RPMI7951 (cell line): ENCODE results near the gene PTGDR2. TPM values are rescaled to one million over a fixed set of nuclear protein-coding genes. Genes with fewer than 3 reads are reported as not detected.

ENCODE experiments used
- DNase-seq: peaks from one replicate; pipeline ENCODE4 v3.0.0-alpha.2; 2012; ENCODE audit warnings: low read depth
- total RNA-seq: library from RNA; depleted of rRNA; stranded (reverse); fragments of >200 nt; shearing (Covaris generic); gene quantifications from 2 replicates; pipeline ENCODE4 v1.2.3, GENCODE V29; 2014; rRNA removed

The PTGDR2 gene
- total RNA-seq, result not detected in 2 replicates

GRCh38 chr11:60855726-60856633 is at the start of gene PTGDR2:
Gene PTGDR2 (minus strand): TSS chr11:60855950. CDS start chr11:60853722, 2,228 bp downstream.
- DNase-seq, result no peak

- peak; percentile 46 for DNase-seq
Measured at GRCh38 chr11:60905047-60905446, 49.3 kb upstream of the PTGDR2 start.

- DNase-seq, result no peak
Measured at GRCh38 chr11:60902625-60903024, 46.9 kb upstream of the PTGDR2 start.

- DNase-seq, result no peak
Measured at GRCh38 chr11:60900673-60901404, 45.1 kb upstream of the PTGDR2 start.

- DNase-seq, result no peak
Measured at GRCh38 chr11:60899977-60900376, 44.2 kb upstream of the PTGDR2 start.

GRCh38 chr11:60899046-60899936 is 43.5 kb upstream of the PTGDR2 start:
- peak; percentile 63 for DNase-seq

- no peak for DNase-seq
Measured at GRCh38 chr11:60897496-60897895, 41.7 kb upstream of the PTGDR2 start.

GRCh38 chr11:60895687-60896086 is 39.9 kb upstream of the PTGDR2 start:
- no peak for DNase-seq

GRCh38 chr11:60891103-60891741 is 35.5 kb upstream of the PTGDR2 start:
- no peak for DNase-seq

- no peak for DNase-seq
Measured at GRCh38 chr11:60890696-60891095, 34.9 kb upstream of the PTGDR2 start.

GRCh38 chr11:60889869-60890311 is 34.1 kb upstream of the PTGDR2 start:
- no peak for DNase-seq

- peak; percentile 56 for DNase-seq
Measured at GRCh38 chr11:60887556-60887955, 31.8 kb upstream of the PTGDR2 start.

GRCh38 chr11:60880643-60881282 is 25.0 kb upstream of the PTGDR2 start:
- no peak for DNase-seq

- DNase-seq, result no peak
Measured at GRCh38 chr11:60879971-60880588, 24.3 kb upstream of the PTGDR2 start.

- no peak for DNase-seq
Measured at GRCh38 chr11:60879104-60879503, 23.4 kb upstream of the PTGDR2 start.

- DNase-seq, result no peak
Measured at GRCh38 chr11:60878245-60879101, 22.7 kb upstream of the PTGDR2 start.

GRCh38 chr11:60876168-60876485 is 20.4 kb upstream of the PTGDR2 start:
- DNase-seq, result no peak

GRCh38 chr11:60875366-60876167 is 19.8 kb upstream of the PTGDR2 start:
- DNase-seq, result no peak
